SW 1271 (cell line): ENCODE measurements around the gene TNNI3K.

Experiments
- DNase-seq, 2 experiments: peaks; one replicate each; lab custom pipeline; 2025; lab: John Stamatoyannopoulos, UW

The TNNI3K gene

GRCh38 chr1:74316302-74316701 is 81.1 kb downstream of the TNNI3K start:
- DNase-seq = no peak

GRCh38 chr1:74317663-74318062 is 82.5 kb downstream of the TNNI3K start:
- DNase-seq = no peak

- no peak for DNase-seq
Observed at GRCh38 chr1:74323937-74324473, 88.8 kb downstream of the TNNI3K start.

- DNase-seq = no peak
Observed at GRCh38 chr1:74324684-74325448, 89.7 kb downstream of the TNNI3K start.

GRCh38 chr1:74328851-74329250 is 93.7 kb downstream of the TNNI3K start:
- no peak for DNase-seq

- DNase-seq = no peak
Observed at GRCh38 chr1:74333244-74333643, 98.1 kb downstream of the TNNI3K start.

GRCh38 chr1:74334147-74334546 is 99.0 kb downstream of the TNNI3K start:
- no peak for DNase-seq

GRCh38 chr1:74340656-74341055 is 105.5 kb downstream of the TNNI3K start:
- no peak for DNase-seq

GRCh38 chr1:74341702-74342339 is 106.6 kb downstream of the TNNI3K start:
- DNase-seq = no peak

- DNase-seq = no peak
Observed at GRCh38 chr1:74343216-74343615, 108.0 kb downstream of the TNNI3K start.

- no peak for DNase-seq
Observed at GRCh38 chr1:74344387-74344786, 109.2 kb downstream of the TNNI3K start.

GRCh38 chr1:74356493-74356892 is 121.3 kb downstream of the TNNI3K start:
- no peak for DNase-seq

GRCh38 chr1:74357150-74357549 is 122.0 kb downstream of the TNNI3K start:
- no peak for DNase-seq

GRCh38 chr1:74357756-74358155 is 122.6 kb downstream of the TNNI3K start:
- no peak for DNase-seq

GRCh38 chr1:74362691-74363090 is 127.5 kb downstream of the TNNI3K start:
- no peak for DNase-seq

- DNase-seq = no peak
Observed at GRCh38 chr1:74363220-74363619, 128.0 kb downstream of the TNNI3K start.

- no peak for DNase-seq
Observed at GRCh38 chr1:74367175-74367813, 132.1 kb downstream of the TNNI3K start.

- DNase-seq = no peak
Observed at GRCh38 chr1:74368335-74368734, 133.1 kb downstream of the TNNI3K start.

- DNase-seq = no peak
Observed at GRCh38 chr1:74375376-74375775, 140.2 kb downstream of the TNNI3K start.

GRCh38 chr1:74380252-74380651 is 145.1 kb downstream of the TNNI3K start:
- no peak for DNase-seq

GRCh38 chr1:74388855-74389254 is 153.7 kb downstream of the TNNI3K start:
- DNase-seq = no peak

GRCh38 chr1:74392186-74392585 is 157.0 kb downstream of the TNNI3K start:
- no peak for DNase-seq

GRCh38 chr1:74392840-74393239 is 157.7 kb downstream of the TNNI3K start:
- no peak for DNase-seq
